H1 (cell line): ENCODE results near the gene SFMBT2. TPM values are rescaled to one million over a fixed set of nuclear protein-coding genes. Genes with fewer than 3 reads are reported as not detected.

Experiments used
- EGR1 ChIP-seq: IDR thresholded peaks from 2 replicates; pipeline ENCODE4 v1.6.1; 2011; ENCODE audit warnings: low read depth, low read length, borderline replicate concordance
- EP300 ChIP-seq, 2 experiments: IDR thresholded peaks; 1 replicate in 1 of 2; 2 replicates in 1 of 2; pipeline ENCODE4 v1.6.1; 2011 to 2012; ENCODE audit warnings: low read depth in 2 of 2, low read length in 2 of 2, mild to moderate bottlenecking in 2 of 2, borderline replicate concordance in 1 of 2, inconsistent platforms in 1 of 2, moderate library complexity in 1 of 2
- HDAC2 ChIP-seq, 2 experiments: fragments of 300-600 bp in 1 of 2; sonication (generic) in 1 of 2; IDR thresholded peaks; 2 replicates each; pipeline ENCODE4 v1.6.1; 2011 to 2012; ENCODE audit warnings: low read depth in 2 of 2, low read length in 2 of 2, mild to moderate bottlenecking in 2 of 2, moderate library complexity in 2 of 2, borderline replicate concordance in 1 of 2, inconsistent platforms in 1 of 2
- NRF1 ChIP-seq: IDR thresholded peaks from 2 replicates; pipeline ENCODE4 v1.6.1; 2011; ENCODE audit warnings: mild to moderate bottlenecking, low read depth, low read length, improper control_type of control experiment
- RFX5 ChIP-seq: IDR thresholded peaks from 2 replicates; pipeline ENCODE4 v1.6.1; 2011; ENCODE audit warnings: low read depth, low read length, improper control_type of control experiment, borderline replicate concordance
- TBP ChIP-seq: IDR thresholded peaks from 2 replicates; pipeline ENCODE4 v1.6.1; 2011; ENCODE audit warnings: low read depth, low read length, improper control_type of control experiment
- TCF12 ChIP-seq: IDR thresholded peaks from 2 replicates; pipeline ENCODE4 v1.6.1; 2011; ENCODE audit warnings: low read depth, mild to moderate bottlenecking, low read length
- YY1 ChIP-seq: IDR thresholded peaks from 2 replicates; pipeline ENCODE4 v1.6.1; 2011; ENCODE audit warnings: low read depth, mild to moderate bottlenecking, low read length
- polyA plus RNA-seq, 7 experiments: library from polyadenylated mRNA; depleted of rRNA in 3 of 7; stranded (reverse) in 5 of 7; unstranded in 2 of 7; fragments of >200 nt in 5 of 7; fragments of 200-250 nt in 2 of 7; gene quantifications; 1 replicate in 5 of 7; 2 replicates in 1 of 7; 4 replicates in 1 of 7; pipeline versions ENCODE4 v1.2.1 to v1.2.3, GENCODE V29; 2011 to 2013; ENCODE audit warnings: missing spikeins in 2 of 7, mixed read lengths in 2 of 7
- total RNA-seq: library from RNA; stranded (reverse); fragmentation: NEBNext Ultra II Directional; extraction: Animal tissue kit (Norgen Biotek cat#: 25700); gene quantifications from 2 replicates; pipeline ENCODE4 v1.2.1, GENCODE V29; 2021
- TF ChIP-seq, protein P1 (sequence below): fragments of 300-600 bp; sonication (generic); IDR thresholded peaks from 2 replicates; pipeline ENCODE4 v1.7.1; 2012; ENCODE audit warnings: low read length, moderate library complexity, mild to moderate bottlenecking, inconsistent platforms; ENCODE audit not compliant: insufficient replicate concordance

Gene SFMBT2
- total and polyA plus RNA-seq, 2 of the 8 experiments (the other 6 are each of a cell fraction or from before 2014, with no cell fraction given), result 2.9 to 11.0 TPM

GRCh38 chr10:7134448-7134847 is 276.4 kb downstream of the SFMBT2 start (continued):
- TF ChIP-seq, protein P1, sequence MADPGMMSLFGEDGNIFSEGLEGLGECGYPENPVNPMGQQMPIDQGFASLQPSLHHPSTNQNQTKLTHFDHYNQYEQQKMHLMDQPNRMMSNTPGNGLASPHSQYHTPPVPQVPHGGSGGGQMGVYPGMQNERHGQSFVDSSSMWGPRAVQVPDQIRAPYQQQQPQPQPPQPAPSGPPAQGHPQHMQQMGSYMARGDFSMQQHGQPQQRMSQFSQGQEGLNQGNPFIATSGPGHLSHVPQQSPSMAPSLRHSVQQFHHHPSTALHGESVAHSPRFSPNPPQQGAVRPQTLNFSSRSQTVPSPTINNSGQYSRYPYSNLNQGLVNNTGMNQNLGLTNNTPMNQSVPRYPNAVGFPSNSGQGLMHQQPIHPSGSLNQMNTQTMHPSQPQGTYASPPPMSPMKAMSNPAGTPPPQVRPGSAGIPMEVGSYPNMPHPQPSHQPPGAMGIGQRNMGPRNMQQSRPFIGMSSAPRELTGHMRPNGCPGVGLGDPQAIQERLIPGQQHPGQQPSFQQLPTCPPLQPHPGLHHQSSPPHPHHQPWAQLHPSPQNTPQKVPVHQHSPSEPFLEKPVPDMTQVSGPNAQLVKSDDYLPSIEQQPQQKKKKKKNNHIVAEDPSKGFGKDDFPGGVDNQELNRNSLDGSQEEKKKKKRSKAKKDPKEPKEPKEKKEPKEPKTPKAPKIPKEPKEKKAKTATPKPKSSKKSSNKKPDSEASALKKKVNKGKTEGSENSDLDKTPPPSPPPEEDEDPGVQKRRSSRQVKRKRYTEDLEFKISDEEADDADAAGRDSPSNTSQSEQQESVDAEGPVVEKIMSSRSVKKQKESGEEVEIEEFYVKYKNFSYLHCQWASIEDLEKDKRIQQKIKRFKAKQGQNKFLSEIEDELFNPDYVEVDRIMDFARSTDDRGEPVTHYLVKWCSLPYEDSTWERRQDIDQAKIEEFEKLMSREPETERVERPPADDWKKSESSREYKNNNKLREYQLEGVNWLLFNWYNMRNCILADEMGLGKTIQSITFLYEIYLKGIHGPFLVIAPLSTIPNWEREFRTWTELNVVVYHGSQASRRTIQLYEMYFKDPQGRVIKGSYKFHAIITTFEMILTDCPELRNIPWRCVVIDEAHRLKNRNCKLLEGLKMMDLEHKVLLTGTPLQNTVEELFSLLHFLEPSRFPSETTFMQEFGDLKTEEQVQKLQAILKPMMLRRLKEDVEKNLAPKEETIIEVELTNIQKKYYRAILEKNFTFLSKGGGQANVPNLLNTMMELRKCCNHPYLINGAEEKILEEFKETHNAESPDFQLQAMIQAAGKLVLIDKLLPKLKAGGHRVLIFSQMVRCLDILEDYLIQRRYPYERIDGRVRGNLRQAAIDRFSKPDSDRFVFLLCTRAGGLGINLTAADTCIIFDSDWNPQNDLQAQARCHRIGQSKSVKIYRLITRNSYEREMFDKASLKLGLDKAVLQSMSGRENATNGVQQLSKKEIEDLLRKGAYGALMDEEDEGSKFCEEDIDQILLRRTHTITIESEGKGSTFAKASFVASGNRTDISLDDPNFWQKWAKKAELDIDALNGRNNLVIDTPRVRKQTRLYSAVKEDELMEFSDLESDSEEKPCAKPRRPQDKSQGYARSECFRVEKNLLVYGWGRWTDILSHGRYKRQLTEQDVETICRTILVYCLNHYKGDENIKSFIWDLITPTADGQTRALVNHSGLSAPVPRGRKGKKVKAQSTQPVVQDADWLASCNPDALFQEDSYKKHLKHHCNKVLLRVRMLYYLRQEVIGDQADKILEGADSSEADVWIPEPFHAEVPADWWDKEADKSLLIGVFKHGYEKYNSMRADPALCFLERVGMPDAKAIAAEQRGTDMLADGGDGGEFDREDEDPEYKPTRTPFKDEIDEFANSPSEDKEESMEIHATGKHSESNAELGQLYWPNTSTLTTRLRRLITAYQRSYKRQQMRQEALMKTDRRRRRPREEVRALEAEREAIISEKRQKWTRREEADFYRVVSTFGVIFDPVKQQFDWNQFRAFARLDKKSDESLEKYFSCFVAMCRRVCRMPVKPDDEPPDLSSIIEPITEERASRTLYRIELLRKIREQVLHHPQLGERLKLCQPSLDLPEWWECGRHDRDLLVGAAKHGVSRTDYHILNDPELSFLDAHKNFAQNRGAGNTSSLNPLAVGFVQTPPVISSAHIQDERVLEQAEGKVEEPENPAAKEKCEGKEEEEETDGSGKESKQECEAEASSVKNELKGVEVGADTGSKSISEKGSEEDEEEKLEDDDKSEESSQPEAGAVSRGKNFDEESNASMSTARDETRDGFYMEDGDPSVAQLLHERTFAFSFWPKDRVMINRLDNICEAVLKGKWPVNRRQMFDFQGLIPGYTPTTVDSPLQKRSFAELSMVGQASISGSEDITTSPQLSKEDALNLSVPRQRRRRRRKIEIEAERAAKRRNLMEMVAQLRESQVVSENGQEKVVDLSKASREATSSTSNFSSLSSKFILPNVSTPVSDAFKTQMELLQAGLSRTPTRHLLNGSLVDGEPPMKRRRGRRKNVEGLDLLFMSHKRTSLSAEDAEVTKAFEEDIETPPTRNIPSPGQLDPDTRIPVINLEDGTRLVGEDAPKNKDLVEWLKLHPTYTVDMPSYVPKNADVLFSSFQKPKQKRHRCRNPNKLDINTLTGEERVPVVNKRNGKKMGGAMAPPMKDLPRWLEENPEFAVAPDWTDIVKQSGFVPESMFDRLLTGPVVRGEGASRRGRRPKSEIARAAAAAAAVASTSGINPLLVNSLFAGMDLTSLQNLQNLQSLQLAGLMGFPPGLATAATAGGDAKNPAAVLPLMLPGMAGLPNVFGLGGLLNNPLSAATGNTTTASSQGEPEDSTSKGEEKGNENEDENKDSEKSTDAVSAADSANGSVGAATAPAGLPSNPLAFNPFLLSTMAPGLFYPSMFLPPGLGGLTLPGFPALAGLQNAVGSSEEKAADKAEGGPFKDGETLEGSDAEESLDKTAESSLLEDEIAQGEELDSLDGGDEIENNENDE, result no peak
- TF ChIP-seq RFX5, result no peak
- no peak for TF ChIP-seq EP300 (IDR thresholded peaks at IDR 0.05; ENCODE audit: borderline replicate concordance in 1 of 2, low read depth in 2 of 2, low read length in 2 of 2)
- TF ChIP-seq YY1, result no peak
- TF ChIP-seq TBP, result no peak
- no peak for TF ChIP-seq TCF12
- no peak for TF ChIP-seq EGR1
- TF ChIP-seq HDAC2 (IDR thresholded peaks at IDR 0.05; ENCODE audit: borderline replicate concordance in 1 of 2, low read depth in 2 of 2, low read length in 2 of 2), result no peak
- TF ChIP-seq NRF1, result no peak
